Measurements from ENCODE around the gene TNP2.

TNP2 gene

DNA sequence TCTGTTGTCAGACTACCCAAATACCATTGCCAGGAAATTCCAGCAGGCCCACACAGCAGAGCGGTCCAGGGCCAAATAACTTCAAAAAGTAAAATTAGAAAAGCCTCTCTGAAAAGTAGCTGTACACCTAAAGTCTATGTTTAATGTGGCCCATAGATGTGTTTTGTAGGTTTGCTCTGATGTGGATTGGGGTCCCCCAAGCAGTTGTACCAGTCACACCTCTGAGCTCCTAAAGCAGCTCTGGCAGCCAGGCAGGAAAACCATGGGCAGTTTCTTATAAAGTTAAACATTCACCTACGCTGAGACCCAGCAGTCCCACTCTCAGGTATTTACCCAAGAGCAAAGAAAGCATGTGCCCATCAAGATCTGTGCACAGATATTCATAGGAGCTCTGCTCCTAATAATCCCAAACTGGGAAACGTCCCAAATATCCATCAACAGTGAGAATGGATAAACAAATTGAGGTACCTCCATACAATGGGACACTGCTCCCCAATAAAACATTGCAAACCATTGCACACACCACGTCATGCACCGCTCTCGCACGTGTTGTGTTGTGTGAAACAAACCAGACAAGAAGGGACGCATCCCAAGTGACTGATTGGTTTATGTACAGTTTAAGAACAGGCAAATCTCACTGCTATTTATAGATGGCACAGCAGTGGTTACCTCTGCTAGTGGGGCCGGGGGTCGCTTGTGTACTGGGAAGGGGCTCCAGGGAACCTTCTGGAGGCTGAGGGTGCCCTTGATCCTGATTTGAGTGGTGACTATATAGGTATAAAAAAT is 27.8 kb upstream of the TNP2 start:
- ChIA-PET CTCF (interaction anchor here (0.9 to 4.2 kb wide), 10 partner anchors 13 to 343 kb away, joined by 3 to 36 read pairs (median 5); partner anchors contain the start of genes PRM1, PRM3 and SOCS1), POLR2A (interaction anchor here (2.8 kb wide), 1 partner anchor 41 kb away, joined by 26 read pairs; the partner anchor contains the start of gene SOCS1)
- TF ChIP-seq, protein P1, sequence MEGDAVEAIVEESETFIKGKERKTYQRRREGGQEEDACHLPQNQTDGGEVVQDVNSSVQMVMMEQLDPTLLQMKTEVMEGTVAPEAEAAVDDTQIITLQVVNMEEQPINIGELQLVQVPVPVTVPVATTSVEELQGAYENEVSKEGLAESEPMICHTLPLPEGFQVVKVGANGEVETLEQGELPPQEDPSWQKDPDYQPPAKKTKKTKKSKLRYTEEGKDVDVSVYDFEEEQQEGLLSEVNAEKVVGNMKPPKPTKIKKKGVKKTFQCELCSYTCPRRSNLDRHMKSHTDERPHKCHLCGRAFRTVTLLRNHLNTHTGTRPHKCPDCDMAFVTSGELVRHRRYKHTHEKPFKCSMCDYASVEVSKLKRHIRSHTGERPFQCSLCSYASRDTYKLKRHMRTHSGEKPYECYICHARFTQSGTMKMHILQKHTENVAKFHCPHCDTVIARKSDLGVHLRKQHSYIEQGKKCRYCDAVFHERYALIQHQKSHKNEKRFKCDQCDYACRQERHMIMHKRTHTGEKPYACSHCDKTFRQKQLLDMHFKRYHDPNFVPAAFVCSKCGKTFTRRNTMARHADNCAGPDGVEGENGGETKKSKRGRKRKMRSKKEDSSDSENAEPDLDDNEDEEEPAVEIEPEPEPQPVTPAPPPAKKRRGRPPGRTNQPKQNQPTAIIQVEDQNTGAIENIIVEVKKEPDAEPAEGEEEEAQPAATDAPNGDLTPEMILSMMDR (IDR thresholded peaks at IDR 0.05; ENCODE audit: control extremely low read depth, extremely low read depth, low read depth, missing control alignments), result no peak
- DNase-seq (ENCODE audit: extremely low spot score), result no peak

DNA sequence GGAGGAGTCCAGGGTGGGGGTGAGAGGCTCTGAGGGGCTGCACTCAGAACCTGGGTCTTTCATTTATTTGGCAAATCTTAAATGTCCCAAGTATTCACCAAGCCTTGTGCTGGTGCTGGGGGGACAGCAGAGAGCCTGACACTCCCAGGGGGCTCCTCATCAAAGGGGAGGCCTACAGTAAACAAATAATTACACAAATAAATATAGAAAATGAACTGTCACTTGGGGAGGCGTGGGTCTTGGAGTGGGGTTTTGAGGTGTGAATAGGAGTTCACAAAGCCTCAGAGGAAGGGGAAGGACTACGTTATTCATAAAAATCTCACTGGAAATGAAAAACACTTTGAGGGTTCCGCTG is 27.2 kb upstream of the TNP2 start:
- TF ChIP-seq, protein P1 (IDR thresholded peaks at IDR 0.05; ENCODE audit: control extremely low read depth, extremely low read depth, low read depth, missing control alignments), result no peak
- no peak for DNase-seq (ENCODE audit: extremely low spot score)
- CTCF ChIA-PET, result interaction anchor here (0.9 to 4.2 kb wide), 5 partner anchors 14 to 342 kb away, joined by 3 to 36 read pairs (median 4); partner anchors contain the start of gene SOCS1
- POLR2A ChIA-PET, result no interaction called here

DNA sequence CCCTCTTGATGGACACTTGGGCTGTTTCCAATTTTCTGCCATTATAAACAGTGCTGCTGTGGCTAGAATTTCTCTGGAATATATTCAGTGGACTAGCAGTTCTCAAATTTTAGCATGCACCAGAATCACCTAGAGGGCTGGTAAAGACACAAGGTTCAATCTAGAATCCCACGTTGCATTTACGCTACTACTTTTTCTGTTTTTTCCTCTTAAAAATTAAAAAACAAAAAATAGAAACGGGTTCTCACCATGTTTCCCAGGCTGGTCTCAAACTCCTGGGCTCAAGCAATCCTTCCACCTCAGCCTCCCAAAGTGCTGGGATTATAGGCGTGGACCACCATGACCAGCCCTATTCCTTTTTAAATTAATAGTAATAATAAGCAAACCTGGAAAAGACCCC is 26.5 kb upstream of the TNP2 start:
- ChIA-PET POLR2A (no interaction called here), CTCF (no interaction called here)
- DNase-seq (ENCODE audit: extremely low spot score), result no peak
- TF ChIP-seq, protein P1 (IDR thresholded peaks at IDR 0.05; ENCODE audit: control extremely low read depth, extremely low read depth, low read depth, missing control alignments), result no peak

DNA sequence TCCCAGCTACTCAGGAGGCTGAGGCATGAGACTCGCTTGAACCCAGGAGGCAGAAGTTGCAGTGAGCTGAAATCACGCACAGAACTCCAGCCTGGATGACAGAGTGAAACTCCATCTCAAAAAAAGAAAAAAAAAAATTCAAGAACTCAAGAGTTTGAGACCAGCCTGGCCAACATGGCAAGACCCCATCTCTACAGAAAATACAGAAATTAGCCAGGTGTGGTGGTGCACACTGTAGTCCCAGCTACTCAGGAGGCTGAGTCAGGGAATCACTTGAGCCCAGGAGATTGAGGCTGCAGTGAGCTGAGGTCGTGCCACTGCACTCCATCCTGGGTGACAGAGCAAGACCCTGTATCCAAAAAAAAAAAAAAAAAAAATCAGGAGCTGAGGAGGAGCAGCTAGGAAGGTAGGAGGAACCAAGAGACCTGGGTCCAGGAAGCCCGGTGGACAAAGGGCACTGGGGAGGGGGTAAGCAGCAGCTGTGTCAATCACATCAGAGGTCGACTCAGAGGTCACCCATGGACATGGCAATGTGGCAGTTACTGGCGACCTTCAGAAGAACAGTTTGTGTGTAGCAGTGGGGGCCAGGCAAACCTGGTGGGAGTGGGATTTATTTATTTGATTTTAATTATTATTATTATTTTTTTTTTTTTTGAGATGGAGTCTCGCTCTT is 23.1 kb upstream of the TNP2 start:
- POLR2A ChIA-PET, result interaction anchor here (1.4 kb wide), 1 partner anchor 37 kb away, joined by 3 read pairs; no protein-coding TSS in a partner anchor
- TF ChIP-seq, protein P1 (IDR thresholded peaks at IDR 0.05; ENCODE audit: control extremely low read depth, extremely low read depth, low read depth, missing control alignments), result no peak

DNA sequence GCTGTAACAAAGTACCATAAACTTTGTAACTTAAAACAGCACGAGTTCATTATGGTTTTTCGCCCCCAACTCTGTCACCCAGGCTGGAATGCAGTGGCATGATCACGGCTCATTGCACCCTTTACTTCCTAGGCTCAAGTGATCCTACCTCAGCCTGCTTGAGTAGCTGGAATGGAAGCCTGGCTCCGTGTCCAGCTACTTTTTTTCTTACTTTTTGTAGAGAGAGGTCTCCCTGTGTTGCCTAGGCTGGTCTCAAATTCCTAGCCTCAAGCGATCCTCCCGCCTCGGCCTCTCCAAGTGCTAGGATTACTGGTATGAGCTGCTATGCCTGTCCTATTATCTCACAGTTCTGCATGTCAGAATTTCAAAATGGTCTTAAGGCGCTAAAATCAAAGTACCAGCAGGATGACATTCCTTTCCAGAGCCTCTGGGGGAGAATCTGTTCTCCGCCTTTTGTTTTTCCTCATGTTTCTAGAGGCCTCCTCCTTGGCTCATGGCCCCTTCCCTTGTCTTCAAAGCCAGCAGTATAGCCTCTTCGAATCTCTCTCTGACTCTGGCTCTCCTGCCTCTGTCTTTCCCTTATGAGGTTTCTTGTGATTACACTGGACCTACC is 22.1 kb upstream of the TNP2 start:
- ChIA-PET POLR2A (interaction anchor here (1.4 kb wide), 1 partner anchor 36 kb away, joined by 3 read pairs; no protein-coding TSS in a partner anchor), CTCF (interaction anchor here (1.0 to 1.3 kb wide), 2 partner anchors 18 to 32 kb away, joined by 3 read pairs; partner anchors contain the start of gene PRM3)
- TF ChIP-seq, protein P1 (IDR thresholded peaks at IDR 0.05; ENCODE audit: control extremely low read depth, extremely low read depth, low read depth, missing control alignments), result no peak
- DNase-seq (ENCODE audit: extremely low spot score), result no peak

More for the DNA sequence above, 23.1 kb upstream of the TNP2 start:
- CTCF ChIA-PET, result interaction anchor here (1.3 kb wide), 1 partner anchor 33 kb away, joined by 3 read pairs; no protein-coding TSS in a partner anchor
- no peak for DNase-seq (ENCODE audit: extremely low spot score)

All from GM10248 (cell line).